Esophagus squamous epithelium (tissue), 5 donors: ENCODE data around the gene GAB2. TPM values are rescaled to one million over a fixed set of nuclear protein-coding genes. Genes with fewer than 3 reads are reported as not detected.
"Not testable (repeated sequence)": the region's sequence is repeated elsewhere in the genome, so short reads cannot be mapped to it uniquely, and the experiment has no call there.

Source experiments
- DNase-seq: peaks from one replicate; lab custom pipeline; 2025; lab: John Stamatoyannopoulos, UW
- H3K27ac ChIP-seq, 4 donors: fragments of 200-600 bp; sonication (generic); one replicate each; pipeline ENCODE4 v1.5.1; 2016 to 2019; ENCODE audit warnings: mild to moderate bottlenecking in 1 of 4
- H3K27me3 ChIP-seq, 4 donors: fragments of 200-600 bp; sonication (generic); 1 replicate in 3 of 4; 2 replicates in 1 of 4; pipeline versions ENCODE4 v1.5.1 to v1.6.0; 2017 to 2021; ENCODE audit warnings: antibody characterized with exemption in 1 of 4
- H3K36me3 ChIP-seq, 3 donors: fragments of 200-600 bp; sonication (generic); one replicate each; pipeline ENCODE4 v1.5.1; 2016 to 2019
- H3K4me1 ChIP-seq, 3 donors: fragments of 200-600 bp; sonication (generic); one replicate each; pipeline ENCODE4 v1.5.1; 2017 to 2019
- H3K4me3 ChIP-seq, 4 donors: fragments of 200-600 bp; sonication (generic); 1 replicate in 3 of 4; 2 replicates in 1 of 4; pipeline ENCODE4 v1.5.1; 2016 to 2019; ENCODE audit warnings: mild to moderate bottlenecking in 2 of 4, moderate library complexity in 1 of 4
- H3K9me3 ChIP-seq, 3 donors: fragments of 200-600 bp; sonication (generic); one replicate each; pipeline ENCODE4 v1.5.1; 2016 to 2019
- POLR2A ChIP-seq, 4 donors: fragments of 450-650 bp; IDR thresholded peaks; one replicate each; pipeline ENCODE4 v1.6.1; 2017; ENCODE audit warnings: antibody characterized with exemption in 4 of 4, mild to moderate bottlenecking in 4 of 4, moderate library complexity in 3 of 4
- WGBS, 2 donors: methylation state at CpG; one replicate each; pipeline ENCODE4 v1.1.5; 2018; 5-methylcytosine and 5-hydroxymethylcytosine counted together
- intact Hi-C: fragments of 100-400 bp; cut with DNase I; formaldehyde crosslinking; loops from one replicate; pipeline ENCODE4 v1.15.0; 2022
- total RNA-seq, 4 donors: library from RNA; depleted of rRNA; stranded (reverse); fragments of >200 nt; gene quantifications; one replicate each; pipeline ENCODE4 v1.1.0, GENCODE V29; 2016
- TF ChIP-seq, protein P1 (sequence below), 6 experiments: fragments of 450-650 bp in 4 of 6; fragments of 200-600 bp in 2 of 6; sonication (generic) in 2 of 6; IDR thresholded peaks; one replicate each; pipeline ENCODE4 v1.5.1; 2016 to 2019; ENCODE audit warnings: antibody characterized with exemption in 6 of 6, mild to moderate bottlenecking in 4 of 6, moderate library complexity in 4 of 6
- donor health status: DM: yes; HTN: yes; CAD: no.

GAB2 gene, protein sequence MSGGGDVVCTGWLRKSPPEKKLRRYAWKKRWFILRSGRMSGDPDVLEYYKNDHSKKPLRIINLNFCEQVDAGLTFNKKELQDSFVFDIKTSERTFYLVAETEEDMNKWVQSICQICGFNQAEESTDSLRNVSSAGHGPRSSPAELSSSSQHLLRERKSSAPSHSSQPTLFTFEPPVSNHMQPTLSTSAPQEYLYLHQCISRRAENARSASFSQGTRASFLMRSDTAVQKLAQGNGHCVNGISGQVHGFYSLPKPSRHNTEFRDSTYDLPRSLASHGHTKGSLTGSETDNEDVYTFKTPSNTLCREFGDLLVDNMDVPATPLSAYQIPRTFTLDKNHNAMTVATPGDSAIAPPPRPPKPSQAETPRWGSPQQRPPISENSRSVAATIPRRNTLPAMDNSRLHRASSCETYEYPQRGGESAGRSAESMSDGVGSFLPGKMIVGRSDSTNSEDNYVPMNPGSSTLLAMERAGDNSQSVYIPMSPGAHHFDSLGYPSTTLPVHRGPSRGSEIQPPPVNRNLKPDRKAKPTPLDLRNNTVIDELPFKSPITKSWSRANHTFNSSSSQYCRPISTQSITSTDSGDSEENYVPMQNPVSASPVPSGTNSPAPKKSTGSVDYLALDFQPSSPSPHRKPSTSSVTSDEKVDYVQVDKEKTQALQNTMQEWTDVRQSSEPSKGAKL
- 10 to 100 TPM in 2 of 4 donors, 1 to 10 TPM in 2; 4.6 to 23.7 (median 11.2) TPM for total RNA-seq

DNA sequence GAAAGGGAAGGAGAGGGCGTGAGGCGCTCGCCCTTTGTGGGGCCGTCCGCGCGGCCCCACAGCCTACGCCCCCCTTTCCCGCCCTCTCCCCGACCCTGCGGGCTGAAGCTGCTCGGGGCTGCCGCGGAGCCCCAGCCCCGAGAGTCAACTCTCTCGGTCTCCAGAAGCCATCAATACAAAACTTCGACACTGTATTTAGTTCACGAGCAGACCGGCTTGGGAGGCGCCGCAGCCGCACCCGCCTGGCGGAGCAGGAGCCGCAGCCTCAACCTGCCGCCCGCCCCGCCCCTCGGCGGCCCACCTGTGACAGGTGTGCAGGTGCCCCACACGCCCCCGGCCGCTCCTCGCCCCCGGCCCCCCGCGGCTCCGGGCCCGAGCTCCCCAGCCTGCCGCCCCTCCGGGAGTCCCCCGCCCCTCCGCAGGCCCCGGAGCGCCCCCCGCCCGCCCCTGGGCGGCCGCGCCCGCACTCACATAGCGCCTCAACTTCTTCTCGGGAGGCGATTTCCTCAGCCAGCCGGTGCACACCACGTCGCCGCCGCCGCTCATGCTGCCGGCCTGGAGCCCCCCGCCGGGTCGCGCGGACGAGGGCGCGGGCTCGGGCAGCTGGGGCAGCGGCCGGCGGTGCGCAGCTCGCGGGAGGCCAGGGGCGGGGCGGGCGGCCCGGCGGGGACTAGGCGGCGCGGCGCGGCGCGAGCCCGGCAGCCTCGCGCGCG lies at the start of gene GAB2:
GAB2 (minus strand) TSS at position 646 of the 713 bp plus-strand sequence; CDS start at position 546, 100 bp downstream.
- Histone ChIP-seq H3K27ac (peak within 1 kb of the TSS; percentile 86 to 99 (median 96)), H3K9me3 (no peaks in the 10 kb centered on the region), H3K4me1 (peaks cover 11 to 58% (median 17%) of the 10 kb centered on the region in 3 donors), H3K27me3 (no peaks in the 10 kb centered on the region), H3K36me3 (no peaks in the 10 kb centered on the region), H3K4me3 (peak within 1 kb of the TSS; percentile 53 to 95 (median 84))
- intact Hi-C loops: loop anchor here (10.0 kb wide), 1 partner anchor 193 kb away; no protein-coding TSS in a partner anchor
- DNase-seq: no peak
- WGBS, 2 donors: 0% methylated on average over 9 of the region's 93 CpGs; no CpG with 5 or more reads in 1 of the 2 donors
- peak in 1 of 4 donors; percentile 87 for TF ChIP-seq POLR2A (IDR thresholded peaks at IDR 0.05)
- TF ChIP-seq, protein P1, sequence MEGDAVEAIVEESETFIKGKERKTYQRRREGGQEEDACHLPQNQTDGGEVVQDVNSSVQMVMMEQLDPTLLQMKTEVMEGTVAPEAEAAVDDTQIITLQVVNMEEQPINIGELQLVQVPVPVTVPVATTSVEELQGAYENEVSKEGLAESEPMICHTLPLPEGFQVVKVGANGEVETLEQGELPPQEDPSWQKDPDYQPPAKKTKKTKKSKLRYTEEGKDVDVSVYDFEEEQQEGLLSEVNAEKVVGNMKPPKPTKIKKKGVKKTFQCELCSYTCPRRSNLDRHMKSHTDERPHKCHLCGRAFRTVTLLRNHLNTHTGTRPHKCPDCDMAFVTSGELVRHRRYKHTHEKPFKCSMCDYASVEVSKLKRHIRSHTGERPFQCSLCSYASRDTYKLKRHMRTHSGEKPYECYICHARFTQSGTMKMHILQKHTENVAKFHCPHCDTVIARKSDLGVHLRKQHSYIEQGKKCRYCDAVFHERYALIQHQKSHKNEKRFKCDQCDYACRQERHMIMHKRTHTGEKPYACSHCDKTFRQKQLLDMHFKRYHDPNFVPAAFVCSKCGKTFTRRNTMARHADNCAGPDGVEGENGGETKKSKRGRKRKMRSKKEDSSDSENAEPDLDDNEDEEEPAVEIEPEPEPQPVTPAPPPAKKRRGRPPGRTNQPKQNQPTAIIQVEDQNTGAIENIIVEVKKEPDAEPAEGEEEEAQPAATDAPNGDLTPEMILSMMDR (IDR thresholded peaks at IDR 0.05): no peak

DNA sequence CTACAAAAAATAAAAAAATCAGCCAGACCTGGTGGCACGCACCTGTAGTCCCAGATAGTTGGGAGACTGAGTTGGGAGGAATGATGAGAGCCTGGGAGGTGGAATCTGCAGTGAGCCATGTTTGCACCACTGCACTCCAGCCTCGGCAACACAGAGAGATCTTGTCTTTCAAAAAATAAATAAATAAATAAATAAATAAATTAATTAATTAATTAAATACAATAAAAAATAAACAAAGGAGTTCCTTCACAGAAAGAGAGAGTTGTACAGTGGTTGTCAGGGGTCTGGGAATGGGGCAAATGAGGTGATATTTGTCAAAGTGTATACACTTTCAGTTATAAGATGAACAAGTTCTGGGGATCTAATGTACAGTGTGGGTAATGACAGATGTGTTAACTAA lies 49.8 kb upstream of the GAB2 start:
- no peak for DNase-seq
- WGBS, 2 donors: 95% methylated on average over 2 of the region's 2 CpGs
- Histone ChIP-seq H3K27me3 (no peaks in the 10 kb centered on the region), H3K9me3 (no peaks in the 10 kb centered on the region), H3K4me1 (no peaks in the 10 kb centered on the region), H3K4me3 (no peak overlapping the region), H3K27ac (no peak overlapping the region), H3K36me3 (peaks cover 0 to 41% (median 0%) of the 10 kb centered on the region in 3 donors)
- TF ChIP-seq, protein P1 (IDR thresholded peaks at IDR 0.05): no peak
- no peak for TF ChIP-seq POLR2A (IDR thresholded peaks at IDR 0.05)
- intact Hi-C loops: no loop called here

DNA sequence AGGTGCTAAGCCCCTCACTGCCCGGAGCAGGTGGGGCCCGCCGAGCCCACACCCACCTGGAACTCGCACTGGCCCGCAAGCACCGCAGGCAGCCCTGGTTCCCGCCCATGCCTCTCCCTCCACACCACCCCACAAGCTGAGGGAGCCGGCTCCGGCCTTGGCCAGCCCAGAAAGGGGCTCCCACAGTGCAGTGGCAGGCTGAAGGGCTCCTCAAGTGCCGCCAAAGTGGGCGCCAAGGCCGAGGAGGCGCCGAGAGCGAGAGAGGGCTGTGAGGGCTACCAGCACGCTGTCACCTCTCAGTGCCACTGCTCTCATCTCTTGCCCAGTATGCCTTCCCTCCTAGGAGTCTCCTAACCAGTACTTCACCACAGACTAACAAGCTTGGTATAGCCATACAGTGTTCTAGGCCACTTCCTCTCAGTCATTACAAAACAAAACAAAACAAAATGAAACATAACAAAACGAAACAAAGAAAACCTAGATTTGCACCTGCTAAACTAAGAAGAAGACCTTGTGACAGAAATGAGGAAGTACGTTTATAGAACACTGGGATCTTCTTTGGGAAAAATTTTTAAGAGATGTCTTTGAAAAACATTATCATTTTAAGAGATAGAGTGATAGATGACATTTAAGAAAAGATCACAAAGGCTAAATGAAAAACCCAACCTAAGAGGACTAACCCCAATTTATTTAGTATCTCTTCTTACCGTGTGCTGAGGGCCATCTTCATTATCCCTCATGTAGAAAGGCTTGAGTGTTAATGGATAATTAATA lies 47.7 kb upstream of the GAB2 start:
- Histone ChIP-seq H3K4me1 (no peaks in the 10 kb centered on the region), H3K27ac (peak overlapping the region; percentile 3 to 75 (median 54)), H3K36me3 (peaks cover 0 to 57% (median 0%) of the 10 kb centered on the region in 3 donors), H3K4me3 (no peak overlapping the region), H3K27me3 (no peaks in the 10 kb centered on the region), H3K9me3 (no peaks in the 10 kb centered on the region)
- TF ChIP-seq, protein P1 (IDR thresholded peaks at IDR 0.05): no peak
- peak in 1 of 4 donors; percentile 43 for TF ChIP-seq POLR2A (IDR thresholded peaks at IDR 0.05)
- no peak for DNase-seq
- WGBS, 2 donors: 85% methylated on average over 4 to 10 of the region's 19 CpGs
- intact Hi-C loops: no loop called here

DNA sequence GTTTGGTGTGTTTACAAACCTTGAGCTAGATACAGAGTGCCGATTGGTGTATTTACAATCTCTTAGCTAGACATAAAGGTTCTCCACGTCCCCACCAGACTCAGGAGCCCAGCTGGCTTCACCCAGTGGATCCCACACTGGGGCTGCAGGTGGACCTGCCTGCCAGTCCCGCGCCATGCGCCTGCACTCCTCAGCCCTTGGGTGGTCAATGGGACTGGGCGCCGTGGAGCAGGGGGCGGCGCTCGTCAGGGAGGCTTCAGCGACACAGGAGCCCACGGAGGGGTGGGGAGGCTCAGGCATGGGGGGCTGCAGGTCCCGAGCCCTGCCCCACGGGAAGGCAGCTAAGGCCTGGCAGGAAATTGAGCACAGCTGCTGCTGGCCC lies 47.2 kb upstream of the GAB2 start:
- H3K4me3 ChIP-seq, intact Hi-C loops, H3K27me3 ChIP-seq, DNase-seq, H3K9me3 ChIP-seq, H3K4me1 ChIP-seq: not testable (repeated sequence)
- H3K36me3 ChIP-seq: peaks cover 0 to 63% (median 0%) of the 10 kb centered on the region in 3 donors
- WGBS, 2 donors: 94% methylated on average over 2 of the region's 14 CpGs; no CpG with 5 or more reads in 1 of the 2 donors
- peak overlapping the region; percentile 3 to 75 (median 54) for H3K27ac ChIP-seq

DNA sequence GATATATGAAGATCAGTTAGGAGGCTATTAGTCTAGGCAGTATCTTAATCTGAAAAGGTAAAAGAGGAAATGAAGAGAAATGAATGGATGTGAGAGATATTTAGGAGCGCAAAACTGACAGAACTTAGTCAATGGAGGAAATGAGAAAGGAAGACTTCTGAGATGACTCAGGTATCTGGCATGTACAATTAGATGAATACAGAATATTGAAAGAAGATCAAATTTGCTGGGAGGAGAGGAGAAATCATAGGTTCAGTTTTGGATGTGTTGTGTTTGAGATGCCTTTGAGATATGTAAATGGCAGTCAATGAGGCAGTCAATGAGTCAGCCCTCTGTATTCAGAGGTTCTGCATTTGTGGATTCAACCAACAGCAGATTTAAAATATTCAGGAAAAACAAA lies 42.9 kb upstream of the GAB2 start:
- intact Hi-C loops: no loop called here
- no peaks in the 10 kb centered on the region for H3K9me3 ChIP-seq
- no peaks in the 10 kb centered on the region for H3K27me3 ChIP-seq
- 88 to 98% methylated on average over 1 of the region's 1 CpG for WGBS, 2 donors
- H3K4me1 ChIP-seq: no peaks in the 10 kb centered on the region
- H3K4me3 ChIP-seq: no peak overlapping the region
- DNase-seq: no peak
- no peak overlapping the region for H3K27ac ChIP-seq
- H3K36me3 ChIP-seq: peaks cover 0 to 74% (median 0%) of the 10 kb centered on the region in 3 donors
- TF ChIP-seq POLR2A (IDR thresholded peaks at IDR 0.05): no peak
- TF ChIP-seq, protein P1 (IDR thresholded peaks at IDR 0.05): no peak
